RWPE1 (cell line): Measurements from ENCODE around the gene TRIM71.

ENCODE experiments used
- CTCF ChIA-PET: fragments of 350-600 bp; sonication (Branson Sonifier 250); formaldehyde crosslinking; extraction: SDS; loops from one replicate; lab custom pipeline; 2021; lab: Yijun Ruan, JAX
- POLR2A ChIA-PET: fragments of 400-600 bp; formaldehyde crosslinking; extraction: SDS; loops from one replicate; lab custom pipeline; 2020; ENCODE audit warnings: antibody characterized with exemption; ENCODE audit not compliant: low non-redundant PET; lab: Yijun Ruan, JAX
- DNase-seq: peaks from one replicate; pipeline ENCODE4 v3.0.0; 2012; ENCODE audit warnings: low spot score
- H3K27ac ChIP-seq: fragments of 450-650 bp; 2 replicates; pipeline ENCODE4 v1.5.1; 2017
- CTCF ChIP-seq: fragments of 450-650 bp; conservative IDR thresholded peaks from 2 replicates; pipeline ENCODE4 v1.5.1; 2017; ENCODE audit warnings: low read depth, mild to moderate bottlenecking

TRIM71 gene

GRCh38 chr3:32861681-32862080 lies 43.9 kb downstream of the TRIM71 start:
- POLR2A ChIA-PET, result no interaction called here
- no peak for TF ChIP-seq CTCF
- CTCF ChIA-PET, result no interaction called here
- DNase-seq, result no peak
- H3K27ac ChIP-seq, result no peak overlapping the region

GRCh38 chr3:32862247-32862935 lies 44.6 kb downstream of the TRIM71 start:
- POLR2A ChIA-PET, result no interaction called here
- no peak for TF ChIP-seq CTCF
- no peak overlapping the region for H3K27ac ChIP-seq
- CTCF ChIA-PET, result interaction anchor here (0.5 to 1.1 kb wide), 2 partner anchors 17 to 54 kb away, joined by 3 read pairs; no protein-coding TSS in a partner anchor
- no peak for DNase-seq

GRCh38 chr3:32862936-32863487 lies 45.2 kb downstream of the TRIM71 start:
- ChIA-PET CTCF (interaction anchor here (0.5 to 1.1 kb wide), 2 partner anchors 18 to 54 kb away, joined by 3 read pairs; no protein-coding TSS in a partner anchor), POLR2A (no interaction called here)
- DNase-seq, result no peak
- TF ChIP-seq CTCF, result no peak
- no peak overlapping the region for H3K27ac ChIP-seq

GRCh38 chr3:32865383-32865782 lies 47.6 kb downstream of the TRIM71 start:
- CTCF ChIA-PET, result no interaction called here
- TF ChIP-seq CTCF, result no peak
- POLR2A ChIA-PET, result no interaction called here

GRCh38 chr3:32866533-32866932 lies 48.7 kb downstream of the TRIM71 start:
- ChIA-PET CTCF (no interaction called here), POLR2A (no interaction called here)
- no peak for DNase-seq
- no peak for TF ChIP-seq CTCF
- H3K27ac ChIP-seq, result 0 out of 2 replicates have a peak overlapping the region, but pooled peaks have one; percentile 67

More at GRCh38 chr3:32865383-32865782, 47.6 kb downstream of the TRIM71 start:
- DNase-seq, result peak; percentile 9
- peak overlapping the region; percentile 67 for H3K27ac ChIP-seq

- POLR2A ChIA-PET, result no interaction called here
- DNase-seq, result no peak
- CTCF ChIA-PET, result interaction anchor here (0.7 kb wide), 1 partner anchor 1645 kb away, joined by 3 read pairs; no protein-coding TSS in a partner anchor
- no peak for TF ChIP-seq CTCF
- H3K27ac ChIP-seq, result no peak overlapping the region
Observed at GRCh38 chr3:32867954-32868353, 50.2 kb downstream of the TRIM71 start.
